ENCODE measurements around the gene COL20A1. TPM values are rescaled to one million over a fixed set of nuclear protein-coding genes. Genes with fewer than 3 reads are reported as not detected.

COL20A1 gene
- total RNA-seq, 1 experiment from 2014 or later: 3.1 TPM

DNA sequence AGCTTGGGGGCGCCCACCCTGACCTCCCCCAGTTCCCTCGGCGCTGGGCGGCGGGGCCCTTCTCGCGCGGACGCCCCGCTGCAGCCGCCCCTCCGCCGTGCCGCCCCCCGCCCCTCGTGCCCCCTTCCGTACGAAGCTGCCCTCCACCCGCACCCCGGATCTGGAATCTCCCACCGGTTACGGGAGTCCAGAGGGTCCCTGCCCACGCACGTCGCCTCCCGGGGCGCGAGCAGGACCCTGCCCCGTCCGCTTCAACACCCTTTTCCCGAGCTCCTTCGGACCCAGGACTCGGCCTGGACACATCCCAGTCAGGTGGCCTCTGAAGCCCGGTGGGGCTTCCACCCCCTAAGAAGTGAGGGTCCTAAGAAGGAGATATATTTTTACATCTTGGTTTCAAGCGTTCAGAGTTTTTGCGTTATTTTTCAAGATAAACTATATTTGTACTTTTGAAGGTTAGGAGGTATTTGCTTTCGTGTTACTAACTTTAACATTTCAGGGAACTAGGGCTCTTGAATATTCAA, 19.9 kb upstream of the COL20A1 start:
- Histone ChIP-seq H3K4me1 (ENCODE audit: low read length) (peaks cover 16% of the 10 kb centered on the region), H3K4me2 (ENCODE audit: low read depth, low read length, poor library complexity, severe bottlenecking) (peak overlapping the region; percentile 88), H3K4me3 (ENCODE audit: low read length) (peak overlapping the region; percentile 93), H3K9me3 (ENCODE audit: low read length) (no peaks in the 10 kb centered on the region), H3K36me3 (ENCODE audit: insufficient read depth, low read length) (no peaks in the 10 kb centered on the region), H3K9me2 (replicated peaks; ENCODE audit: insufficient read depth, low read length) (no peaks in the 10 kb centered on the region), H3K9ac (ENCODE audit: low read length) (peak overlapping the region; percentile 87), H3K27me3 (ENCODE audit: low read length) (no peaks in the 10 kb centered on the region), H3K27ac (ENCODE audit: low read length) (peak overlapping the region; percentile 29; the same call in 1 of the 2 replicates), H3K79me2 (ENCODE audit: low read length) (peaks cover 37% of the 10 kb centered on the region), H2AFZ (ENCODE audit: low read length) (0 out of 2 replicates have a peak overlapping the region, but pooled peaks have one; percentile 56), H4K20me1 (ENCODE audit: insufficient read depth, low read depth, low read length) (peaks cover 9% of the 10 kb centered on the region)
- peak; percentile 48 for DNase-seq

DNA sequence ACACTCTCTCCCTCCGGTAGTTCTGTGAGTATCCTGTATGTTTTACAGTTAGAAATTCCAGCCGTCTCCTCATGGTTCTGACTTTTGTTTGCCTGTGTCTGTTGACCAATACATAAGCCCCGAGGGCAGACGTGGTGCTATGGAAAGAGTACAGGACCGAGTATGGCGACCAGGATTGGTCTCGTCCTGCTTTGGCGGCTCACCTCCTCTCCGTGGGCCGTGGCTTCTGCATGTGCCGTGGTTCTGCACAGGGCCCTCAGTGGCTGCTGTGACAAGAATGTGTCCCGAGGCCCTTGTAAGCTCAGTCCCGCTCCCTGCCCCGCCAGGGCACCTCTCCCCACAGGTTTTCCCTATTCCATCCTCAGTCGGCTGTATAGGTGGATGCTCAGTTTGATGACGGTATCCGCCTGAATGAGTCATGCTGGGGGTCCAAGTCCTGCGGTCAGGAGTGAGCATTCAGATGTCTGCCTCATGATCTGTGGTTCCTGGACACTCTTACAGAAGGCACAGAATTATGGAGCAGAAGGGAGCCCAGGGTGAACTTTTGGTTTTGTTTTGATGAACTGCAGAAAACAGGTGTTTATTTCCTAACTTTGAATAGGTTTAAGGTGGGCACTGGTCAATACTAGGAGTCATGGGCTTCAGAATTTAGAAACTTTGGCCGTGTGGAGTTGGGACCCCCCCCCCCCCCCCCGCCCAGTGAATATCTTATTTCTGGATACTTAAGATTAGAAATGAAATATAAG, 19.2 kb upstream of the COL20A1 start:
- no peak overlapping the region for H2AFZ ChIP-seq (ENCODE audit: low read length)
- peak overlapping the region; percentile 93 for H3K4me3 ChIP-seq (ENCODE audit: low read length)
- peak overlapping the region; percentile 29; the same call in 1 of the 2 replicates for H3K27ac ChIP-seq (ENCODE audit: low read length)
- peaks cover 37% of the 10 kb centered on the region for H3K79me2 ChIP-seq (ENCODE audit: low read length)
- no peak for DNase-seq
- peak overlapping the region; percentile 88 for H3K4me2 ChIP-seq (ENCODE audit: low read depth, low read length, poor library complexity, severe bottlenecking)
- H4K20me1 ChIP-seq (ENCODE audit: insufficient read depth, low read depth, low read length): peaks cover 9% of the 10 kb centered on the region
- no peaks in the 10 kb centered on the region for H3K36me3 ChIP-seq (ENCODE audit: insufficient read depth, low read length)
- no peaks in the 10 kb centered on the region for H3K9me2 ChIP-seq (replicated peaks; ENCODE audit: insufficient read depth, low read length)
- H3K27me3 ChIP-seq (ENCODE audit: low read length): no peaks in the 10 kb centered on the region
- peaks cover 16% of the 10 kb centered on the region for H3K4me1 ChIP-seq (ENCODE audit: low read length)
- no peaks in the 10 kb centered on the region for H3K9me3 ChIP-seq (ENCODE audit: low read length)
- peak overlapping the region; percentile 87 for H3K9ac ChIP-seq (ENCODE audit: low read length)

DNA sequence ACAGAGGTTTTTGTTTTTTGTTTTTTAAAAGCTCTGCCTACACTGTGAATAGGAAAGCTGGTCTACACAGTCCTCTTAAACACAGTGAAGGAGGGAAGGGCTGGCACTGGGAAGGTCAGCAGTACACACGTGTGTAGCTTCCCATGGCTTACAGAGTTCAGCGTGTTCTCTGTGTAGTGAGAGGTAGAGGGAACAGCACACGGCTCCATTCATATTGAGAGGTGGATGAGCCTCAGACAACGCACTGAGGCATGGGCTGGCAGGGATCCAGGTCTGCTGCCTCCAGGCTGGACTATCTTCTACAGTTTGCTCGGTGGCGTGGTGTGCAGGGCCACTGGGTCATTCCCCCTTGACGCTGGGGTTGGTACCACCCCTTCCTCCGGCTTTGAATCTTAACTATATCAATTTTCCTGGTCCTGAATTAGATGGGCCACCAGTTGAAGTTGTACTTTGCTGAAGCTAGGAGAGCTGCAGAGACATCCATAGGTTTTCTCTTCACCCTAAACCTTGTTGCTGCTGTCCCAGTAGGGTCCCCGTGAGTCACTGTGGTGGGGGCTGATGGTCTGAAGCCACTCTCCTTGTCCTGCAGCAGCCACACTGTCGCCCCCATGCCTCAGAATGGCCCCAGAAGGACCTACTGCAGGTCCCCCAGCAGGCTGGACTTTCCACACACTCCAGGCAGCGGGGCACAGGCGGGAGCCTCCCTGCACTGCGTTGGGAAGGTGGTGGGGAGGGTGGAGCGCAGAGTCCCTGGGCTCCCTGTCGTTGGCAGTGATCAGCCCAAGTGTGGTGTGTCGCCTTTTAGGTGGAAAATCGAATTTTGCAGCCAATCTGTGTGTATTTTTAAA, 18.4 kb upstream of the COL20A1 start:
- peak overlapping the region; percentile 21; the same call in 1 of the 2 replicates for H3K4me3 ChIP-seq (ENCODE audit: low read length)
- no peaks in the 10 kb centered on the region for H3K9me2 ChIP-seq (replicated peaks; ENCODE audit: insufficient read depth, low read length)
- H3K4me2 ChIP-seq (ENCODE audit: low read depth, low read length, poor library complexity, severe bottlenecking): peak overlapping the region; percentile 42
- peaks cover 16% of the 10 kb centered on the region for H3K4me1 ChIP-seq (ENCODE audit: low read length)
- peaks cover 9% of the 10 kb centered on the region for H4K20me1 ChIP-seq (ENCODE audit: insufficient read depth, low read depth, low read length)
- H2AFZ ChIP-seq (ENCODE audit: low read length): no peak overlapping the region
- no peak overlapping the region for H3K27ac ChIP-seq (ENCODE audit: low read length)
- no peaks in the 10 kb centered on the region for H3K9me3 ChIP-seq (ENCODE audit: low read length)
- 0 out of 2 replicates have a peak overlapping the region, but pooled peaks have one; percentile 36 for H3K9ac ChIP-seq (ENCODE audit: low read length)
- H3K36me3 ChIP-seq (ENCODE audit: insufficient read depth, low read length): no peaks in the 10 kb centered on the region
- peaks cover 37% of the 10 kb centered on the region for H3K79me2 ChIP-seq (ENCODE audit: low read length)
- no peaks in the 10 kb centered on the region for H3K27me3 ChIP-seq (ENCODE audit: low read length)
- DNase-seq: no peak

DNA sequence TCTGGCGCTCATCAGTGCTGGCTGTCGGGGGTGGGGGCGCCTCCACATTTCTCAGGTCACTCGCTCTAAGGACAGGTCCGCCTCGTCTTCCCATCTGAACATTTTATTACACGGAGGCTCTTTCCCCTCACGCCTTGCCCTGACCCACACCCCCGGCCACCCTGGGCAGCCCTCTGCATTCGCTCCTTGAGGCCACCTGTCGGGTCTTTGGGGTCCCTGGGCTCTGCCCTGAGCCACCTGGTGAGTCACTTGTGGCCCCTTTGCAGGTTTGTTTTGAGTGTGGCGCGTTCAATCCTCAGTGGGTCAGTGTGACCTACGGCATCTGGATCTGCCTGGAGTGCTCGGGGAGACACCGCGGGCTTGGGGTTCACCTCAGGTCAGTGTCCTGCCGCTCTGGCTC, 17.2 kb upstream of the COL20A1 start:
- H3K9ac ChIP-seq (ENCODE audit: low read length): no peak overlapping the region
- H3K79me2 ChIP-seq (ENCODE audit: low read length): peaks cover 37% of the 10 kb centered on the region
- no peak overlapping the region for H3K4me2 ChIP-seq (ENCODE audit: low read depth, low read length, poor library complexity, severe bottlenecking)
- no peaks in the 10 kb centered on the region for H3K36me3 ChIP-seq (ENCODE audit: insufficient read depth, low read length)
- H3K9me2 ChIP-seq (replicated peaks; ENCODE audit: insufficient read depth, low read length): no peaks in the 10 kb centered on the region
- DNase-seq: no peak
- no peak overlapping the region for H3K4me3 ChIP-seq (ENCODE audit: low read length)
- peaks cover 9% of the 10 kb centered on the region for H4K20me1 ChIP-seq (ENCODE audit: insufficient read depth, low read depth, low read length)
- H3K27me3 ChIP-seq (ENCODE audit: low read length): no peaks in the 10 kb centered on the region
- H3K9me3 ChIP-seq (ENCODE audit: low read length): no peaks in the 10 kb centered on the region
- H3K27ac ChIP-seq (ENCODE audit: low read length): no peak overlapping the region
- H2AFZ ChIP-seq (ENCODE audit: low read length): no peak overlapping the region
- H3K4me1 ChIP-seq (ENCODE audit: low read length): peaks cover 16% of the 10 kb centered on the region

DNA sequence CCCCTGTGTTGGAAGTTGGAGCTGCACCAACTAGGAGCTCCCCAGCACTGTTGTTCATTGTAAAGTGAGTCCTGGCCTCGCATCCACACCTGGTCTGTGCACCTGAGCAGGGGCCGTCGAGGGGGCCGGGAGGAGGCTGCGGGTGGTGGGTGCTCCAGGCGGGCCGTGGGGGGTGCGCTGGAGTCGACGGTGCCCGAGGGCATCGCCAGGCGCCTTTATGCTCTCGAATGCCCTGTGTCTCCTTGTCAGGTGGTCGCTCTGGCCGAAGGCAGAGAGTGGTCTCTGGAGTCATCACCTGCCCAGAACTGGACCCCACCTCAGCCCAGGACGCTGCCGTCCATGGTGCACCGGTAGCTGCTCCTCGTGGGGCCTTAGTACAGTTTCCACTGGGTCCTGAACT, 16.0 kb upstream of the COL20A1 start:
- Histone ChIP-seq H3K27me3 (ENCODE audit: low read length) (no peaks in the 10 kb centered on the region), H4K20me1 (ENCODE audit: insufficient read depth, low read depth, low read length) (peaks cover 9% of the 10 kb centered on the region), H3K4me1 (ENCODE audit: low read length) (peaks cover 12% of the 10 kb centered on the region), H3K9me3 (ENCODE audit: low read length) (no peaks in the 10 kb centered on the region), H3K4me2 (ENCODE audit: low read depth, low read length, poor library complexity, severe bottlenecking) (no peak overlapping the region), H3K27ac (ENCODE audit: low read length) (no peak overlapping the region), H3K4me3 (ENCODE audit: low read length) (no peak overlapping the region), H3K9ac (ENCODE audit: low read length) (no peak overlapping the region), H3K9me2 (replicated peaks; ENCODE audit: insufficient read depth, low read length) (no peaks in the 10 kb centered on the region), H3K36me3 (ENCODE audit: insufficient read depth, low read length) (no peaks in the 10 kb centered on the region), H2AFZ (ENCODE audit: low read length) (no peak overlapping the region), H3K79me2 (ENCODE audit: low read length) (peaks cover 37% of the 10 kb centered on the region)
- DNase-seq: no peak

DNA sequence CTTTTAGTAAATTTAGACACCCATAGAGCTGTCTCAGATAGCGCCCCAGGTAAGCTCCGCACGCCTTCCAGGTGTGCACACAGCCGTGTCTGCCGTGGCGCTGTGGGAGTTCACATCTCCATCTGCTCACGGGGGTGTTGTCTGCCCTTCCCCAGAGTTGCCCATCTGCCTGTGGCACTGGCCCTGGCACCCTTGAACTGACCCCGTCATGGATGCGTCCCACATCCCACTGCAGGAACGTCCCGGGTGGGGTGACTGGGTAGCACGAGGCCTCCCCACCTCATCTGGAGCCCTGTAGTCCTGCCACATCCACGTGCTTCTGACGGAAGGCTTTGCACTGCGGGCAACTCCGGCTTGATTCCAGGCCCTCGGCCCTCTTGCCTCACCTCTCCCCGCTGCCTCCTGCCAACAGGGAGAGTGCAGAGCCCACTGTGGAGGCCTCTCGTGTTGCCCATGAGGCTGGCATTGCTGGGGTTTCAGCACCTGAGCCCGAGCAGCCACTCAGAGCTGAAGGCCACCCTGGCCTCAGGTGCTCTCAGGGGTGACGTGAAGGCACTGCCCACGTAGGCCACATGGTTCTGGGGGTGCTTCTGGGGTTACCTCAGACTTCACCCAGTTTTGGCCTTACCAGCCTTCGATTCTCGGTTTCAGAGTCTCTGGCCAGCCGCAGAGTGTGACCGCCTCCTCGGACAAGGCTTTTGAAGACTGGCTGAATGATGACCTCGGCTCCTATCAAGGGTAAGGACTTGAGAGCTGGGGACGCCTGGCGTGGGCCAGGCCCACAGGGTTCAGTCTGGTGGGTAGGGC, 15.3 kb upstream of the COL20A1 start:
- no peaks in the 10 kb centered on the region for H3K9me2 ChIP-seq (replicated peaks; ENCODE audit: insufficient read depth, low read length)
- no peak overlapping the region for H3K4me3 ChIP-seq (ENCODE audit: low read length)
- H2AFZ ChIP-seq (ENCODE audit: low read length): no peak overlapping the region
- H3K4me2 ChIP-seq (ENCODE audit: low read depth, low read length, poor library complexity, severe bottlenecking): no peak overlapping the region
- no peaks in the 10 kb centered on the region for H3K9me3 ChIP-seq (ENCODE audit: low read length)
- H3K9ac ChIP-seq (ENCODE audit: low read length): no peak overlapping the region
- peaks cover 10% of the 10 kb centered on the region for H3K4me1 ChIP-seq (ENCODE audit: low read length)
- no peak overlapping the region for H3K27ac ChIP-seq (ENCODE audit: low read length)
- H3K36me3 ChIP-seq (ENCODE audit: insufficient read depth, low read length): no peaks in the 10 kb centered on the region
- H3K27me3 ChIP-seq (ENCODE audit: low read length): no peaks in the 10 kb centered on the region
- H4K20me1 ChIP-seq (ENCODE audit: insufficient read depth, low read depth, low read length): peaks cover 9% of the 10 kb centered on the region
- no peak for DNase-seq
- peaks cover 37% of the 10 kb centered on the region for H3K79me2 ChIP-seq (ENCODE audit: low read length)

DNA sequence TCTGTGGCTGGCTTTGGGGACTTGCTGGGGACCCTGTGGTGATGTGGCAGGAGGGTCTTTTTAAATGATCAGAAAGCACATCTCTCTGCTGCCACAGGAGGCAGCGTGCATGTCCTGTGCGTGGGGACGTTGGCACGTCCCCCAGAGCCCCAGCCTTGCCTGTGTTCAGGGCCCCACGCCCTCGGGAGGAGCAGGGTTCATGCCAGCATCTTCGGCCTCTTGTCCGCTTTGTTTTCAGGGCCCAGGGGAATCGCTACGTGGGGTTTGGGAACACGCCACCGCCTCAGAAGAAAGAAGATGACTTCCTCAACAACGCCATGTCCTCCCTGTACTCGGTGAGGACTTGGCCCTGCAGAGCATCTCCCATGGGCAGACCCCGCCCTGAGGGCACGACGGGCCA, 14.3 kb upstream of the COL20A1 start:
- H3K9me2 ChIP-seq (replicated peaks; ENCODE audit: insufficient read depth, low read length): no peaks in the 10 kb centered on the region
- H3K36me3 ChIP-seq (ENCODE audit: insufficient read depth, low read length): no peaks in the 10 kb centered on the region
- H3K9me3 ChIP-seq (ENCODE audit: low read length): no peaks in the 10 kb centered on the region
- no peak overlapping the region for H3K4me3 ChIP-seq (ENCODE audit: low read length)
- no peak overlapping the region for H2AFZ ChIP-seq (ENCODE audit: low read length)
- no peak for DNase-seq
- H3K79me2 ChIP-seq (ENCODE audit: low read length): peaks cover 27% of the 10 kb centered on the region
- H3K4me1 ChIP-seq (ENCODE audit: low read length): peaks cover 8% of the 10 kb centered on the region
- H3K4me2 ChIP-seq (ENCODE audit: low read depth, low read length, poor library complexity, severe bottlenecking): no peak overlapping the region
- H3K27ac ChIP-seq (ENCODE audit: low read length): no peak overlapping the region
- H4K20me1 ChIP-seq (ENCODE audit: insufficient read depth, low read depth, low read length): peaks cover 4% of the 10 kb centered on the region
- H3K9ac ChIP-seq (ENCODE audit: low read length): no peak overlapping the region
- no peaks in the 10 kb centered on the region for H3K27me3 ChIP-seq (ENCODE audit: low read length)

Measured in Karpas-422 (cell line).